AG09309 (cell line): ENCODE results near the gene PEPD.
"Not testable (repeated sequence)": the region's sequence is repeated elsewhere in the genome, so short reads cannot be mapped to it uniquely, and the experiment has no call there.

ENCODE experiments used
- DNase-seq: peaks from one replicate; pipeline ENCODE4 v3.0.0-alpha.2; 2010; ENCODE audit warnings: low read depth
- H3K4me3 ChIP-seq: 2 replicates; pipeline ENCODE4 v1.5.1; 2011; ENCODE audit warnings: mild to moderate bottlenecking, low read depth, low read length, moderate library complexity; ENCODE audit not compliant: control insufficient read depth
- TF ChIP-seq, protein P1 (sequence below): IDR thresholded peaks from 2 replicates; pipeline ENCODE4 v1.5.1; 2011; ENCODE audit warnings: mild to moderate bottlenecking, low read depth, low read length, inconsistent platforms; ENCODE audit not compliant: insufficient read depth, control insufficient read depth; ENCODE audit errors: missing control alignments

Gene PEPD

DNA sequence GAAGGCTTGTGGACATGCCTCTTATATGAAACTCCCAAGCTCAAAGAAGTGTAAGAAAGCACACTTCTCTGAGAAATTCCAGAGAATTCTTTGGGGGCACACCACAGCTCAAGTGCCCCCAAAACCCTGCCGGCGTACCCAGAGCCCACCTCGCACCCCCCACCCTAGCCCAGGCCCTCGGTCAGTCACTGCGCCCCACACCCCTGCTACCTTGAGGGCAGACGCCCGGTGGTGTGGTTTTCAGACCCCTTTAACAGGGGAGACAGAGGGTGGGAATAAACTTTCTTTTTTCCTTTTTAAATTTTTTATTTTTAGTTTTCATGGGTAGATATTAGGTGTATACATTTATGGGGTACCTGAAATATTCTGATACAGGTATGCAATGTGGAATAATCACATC, 29.5 kb downstream of the PEPD start:
- no peak for DNase-seq
- TF ChIP-seq, protein P1, sequence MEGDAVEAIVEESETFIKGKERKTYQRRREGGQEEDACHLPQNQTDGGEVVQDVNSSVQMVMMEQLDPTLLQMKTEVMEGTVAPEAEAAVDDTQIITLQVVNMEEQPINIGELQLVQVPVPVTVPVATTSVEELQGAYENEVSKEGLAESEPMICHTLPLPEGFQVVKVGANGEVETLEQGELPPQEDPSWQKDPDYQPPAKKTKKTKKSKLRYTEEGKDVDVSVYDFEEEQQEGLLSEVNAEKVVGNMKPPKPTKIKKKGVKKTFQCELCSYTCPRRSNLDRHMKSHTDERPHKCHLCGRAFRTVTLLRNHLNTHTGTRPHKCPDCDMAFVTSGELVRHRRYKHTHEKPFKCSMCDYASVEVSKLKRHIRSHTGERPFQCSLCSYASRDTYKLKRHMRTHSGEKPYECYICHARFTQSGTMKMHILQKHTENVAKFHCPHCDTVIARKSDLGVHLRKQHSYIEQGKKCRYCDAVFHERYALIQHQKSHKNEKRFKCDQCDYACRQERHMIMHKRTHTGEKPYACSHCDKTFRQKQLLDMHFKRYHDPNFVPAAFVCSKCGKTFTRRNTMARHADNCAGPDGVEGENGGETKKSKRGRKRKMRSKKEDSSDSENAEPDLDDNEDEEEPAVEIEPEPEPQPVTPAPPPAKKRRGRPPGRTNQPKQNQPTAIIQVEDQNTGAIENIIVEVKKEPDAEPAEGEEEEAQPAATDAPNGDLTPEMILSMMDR = no peak
- no peak overlapping the region for H3K4me3 ChIP-seq

DNA sequence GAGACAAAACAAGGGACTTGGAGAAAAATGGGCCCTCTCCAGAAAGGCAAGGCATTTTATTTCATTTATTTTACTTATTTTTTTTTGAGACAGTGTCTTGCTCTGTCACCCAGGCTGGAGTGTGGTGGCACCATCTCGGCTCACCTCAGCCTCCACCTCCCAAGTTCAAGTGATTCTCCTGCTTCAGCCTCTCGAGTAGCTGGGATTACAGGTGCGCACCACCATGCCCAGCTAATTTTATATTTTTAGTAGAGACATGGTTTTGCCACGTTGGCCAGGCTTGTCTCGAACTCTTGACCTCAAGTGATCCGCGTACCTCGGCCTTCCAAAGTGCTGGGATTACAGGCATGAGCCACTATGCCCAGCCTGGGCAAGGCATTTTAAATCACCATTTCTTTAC, 31.0 kb downstream of the PEPD start:
- DNase-seq, H3K4me3 ChIP-seq: not testable (repeated sequence)

GRCh38 chr19:33490041-33490451, 31.5 kb downstream of the PEPD start:
- DNase-seq = no peak
- TF ChIP-seq, protein P1 = no peak
- H3K4me3 ChIP-seq = no peak overlapping the region

- DNase-seq = no peak
- no peak overlapping the region for H3K4me3 ChIP-seq
- TF ChIP-seq, protein P1 = no peak
Measured at GRCh38 chr19:33488826-33489225, 32.8 kb downstream of the PEPD start.

DNA sequence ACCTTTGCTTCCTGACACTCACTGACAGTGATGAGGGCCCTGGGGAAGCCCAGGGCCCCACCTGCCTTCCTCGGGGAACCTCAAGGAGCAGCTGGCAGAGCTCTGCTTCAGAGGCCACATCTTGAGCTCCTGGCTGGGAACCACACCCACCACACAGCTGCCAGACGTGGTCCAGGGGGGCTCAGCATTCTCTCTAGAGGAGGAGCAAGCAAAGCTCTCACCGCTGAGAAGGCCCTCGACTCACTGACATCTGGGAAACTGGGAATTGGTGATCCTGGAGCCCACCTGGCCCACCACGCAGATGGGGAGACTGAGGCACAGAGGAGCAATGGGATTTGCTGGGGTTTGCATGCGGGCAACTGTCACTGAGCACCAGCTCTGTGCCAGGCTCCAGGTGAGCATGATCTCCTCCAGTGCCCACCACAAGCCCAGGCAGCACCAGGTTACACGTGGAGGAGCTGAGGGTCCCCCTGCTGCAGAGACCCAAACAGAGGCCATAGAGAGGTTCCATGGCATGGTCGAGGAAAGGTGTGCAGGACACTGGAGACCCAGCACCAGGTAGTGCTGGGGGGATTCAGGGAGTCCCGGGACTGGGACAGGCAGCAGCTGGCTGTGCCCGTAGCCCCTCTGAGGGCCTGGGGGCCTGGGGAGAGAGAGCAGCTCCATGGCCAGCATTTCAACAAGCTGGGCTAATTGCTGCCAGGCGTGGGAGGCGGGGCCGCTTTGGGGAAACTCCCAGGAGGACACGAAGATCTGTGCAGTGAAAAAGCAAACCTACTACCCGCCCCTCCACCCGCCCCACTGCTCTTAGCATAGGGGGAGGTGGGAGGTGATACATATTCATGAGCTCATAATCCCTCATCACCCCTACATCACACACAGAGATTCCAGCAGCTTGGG, 33.4 kb downstream of the PEPD start:
- no peak for DNase-seq
- H3K4me3 ChIP-seq = no peak overlapping the region
- TF ChIP-seq, protein P1 = no peak

GRCh38 chr19:33486936-33487811, 34.4 kb downstream of the PEPD start:
- no peak overlapping the region for H3K4me3 ChIP-seq
- DNase-seq = no peak
- TF ChIP-seq, protein P1 = no peak

DNA sequence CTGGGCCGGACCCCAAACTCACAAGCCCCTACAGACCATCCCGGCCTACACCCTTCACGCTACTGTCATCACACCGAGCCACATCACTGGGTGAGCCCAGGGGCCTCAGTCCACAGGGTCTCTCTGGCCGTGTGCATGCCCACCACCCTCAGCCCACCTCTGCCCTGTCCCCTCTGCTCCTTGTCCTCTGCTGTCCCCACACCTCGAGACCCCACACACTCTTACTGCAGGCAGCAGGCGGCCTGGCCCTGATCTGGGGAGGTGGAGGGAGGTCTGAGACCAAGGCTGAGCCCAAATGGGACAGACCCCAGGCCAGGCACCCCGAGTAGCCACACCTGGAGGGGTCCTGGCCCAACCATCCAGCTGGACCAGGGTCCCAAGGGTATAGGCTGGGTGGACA, 35.2 kb downstream of the PEPD start:
- no peak overlapping the region for H3K4me3 ChIP-seq
- TF ChIP-seq, protein P1 = no peak
- DNase-seq = no peak
